HCT116 (cell line): ENCODE data around the gene CYP2D6. TPM values are rescaled to one million over a fixed set of nuclear protein-coding genes. Genes with fewer than 3 reads are reported as not detected.

ENCODE experiments used
- ATAC-seq: fragments of 200-7000 bp; cut with Tn5 transposase; 2 replicates; pipeline ENCODE4 v1.9.1; 2020; ENCODE audit warnings: mild to moderate bottlenecking, moderate library complexity
- BruUV-seq: library from RNA; stranded (reverse); fragments of 400-500 nt; replicated peaks from 2 replicates; lab custom pipeline; 2021; lab: Mats Ljungman, UMichigan
- CTCF ChIA-PET: fragments of 300-600 bp; sonication (Branson Sonifier 250); formaldehyde crosslinking; loops from one replicate; lab custom pipeline; 2021; ENCODE audit warnings: antibody characterized with exemption; lab: Charles Lee
- POLR2A ChIA-PET: fragments of 300-600, 350-600 bp; sonication (Branson Sonifier 250); formaldehyde crosslinking; loops from one replicate; lab custom pipeline; 2021; ENCODE audit warnings: antibody characterized with exemption; lab: Charles Lee
- RAD21 ChIA-PET, 2 experiments: fragments of 300-600 bp; sonication (Branson Sonifier 250); formaldehyde crosslinking; loops; one replicate each; lab custom pipeline; 2023; ENCODE audit warnings: low total read pairs in 2 of 2; ENCODE audit not compliant: uncharacterized antibody in 2 of 2, unreplicated experiment in 2 of 2, low non-redundant PET in 1 of 2; lab: Charles Lee
- DNase-seq: peaks from one replicate; pipeline ENCODE4 v3.0.0-alpha.2; 2010; ENCODE audit warnings: low read depth, low spot score
- H2AFZ ChIP-seq: fragments of 200-600 bp; shearing (Covaris generic), sonication (generic); 2 replicates; pipeline ENCODE4 v1.6.1; 2017; ENCODE audit warnings: low read depth, mixed run types, mixed read lengths, antibody characterized with exemption, low read length; ENCODE audit not compliant: poor library complexity, severe bottlenecking
- H3K27ac ChIP-seq: 2 replicates; pipeline ENCODE4 v1.5.1; 2012; ENCODE audit warnings: low read depth, low read length
- H3K27me3 ChIP-seq: fragments of 200-600 bp; sonication (generic); 2 replicates; pipeline ENCODE4 v1.6.1; 2016; ENCODE audit warnings: mixed run types, low read length, mixed read lengths; ENCODE audit not compliant: insufficient read depth
- H3K36me3 ChIP-seq, 2 experiments: fragments of 200-500 bp in 1 of 2; fragments of 200-600 bp in 1 of 2; sonication (Bioruptor generic) in 1 of 2; sonication (generic) in 1 of 2; 2 replicates each; pipeline versions ENCODE4 v1.5.1 to v1.6.1; 2014 to 2016; ENCODE audit warnings: low read length in 2 of 2, inconsistent platforms in 1 of 2, mixed read lengths in 1 of 2, mixed run types in 1 of 2; ENCODE audit not compliant: insufficient read depth in 2 of 2, control insufficient read depth in 1 of 2
- H3K4me1 ChIP-seq, 2 experiments: fragments of 200-600 bp in 1 of 2; sonication (generic) in 1 of 2; 2 replicates each; pipeline versions ENCODE4 v1.5.1 to v1.6.1; 2012 to 2017; ENCODE audit warnings: low read length in 2 of 2, inconsistent platforms in 1 of 2, mild to moderate bottlenecking in 1 of 2, mixed read lengths in 1 of 2, mixed run types in 1 of 2, moderate library complexity in 1 of 2; ENCODE audit not compliant: insufficient read depth in 2 of 2, control insufficient read depth in 1 of 2
- H3K4me2 ChIP-seq: fragments of 200-600 bp; sonication (generic); 2 replicates; pipeline ENCODE4 v1.6.1; 2017; ENCODE audit warnings: mixed run types, low read length, mixed read lengths
- H3K4me3 ChIP-seq, 2 experiments: fragments of 200-600 bp in 1 of 2; sonication (generic) in 1 of 2; replicated peaks in 1 of 2; 2 replicates each; pipeline ENCODE4 v1.5.1; 2011 to 2016; ENCODE audit warnings: low read length in 2 of 2, control low read depth in 1 of 2, low read depth in 1 of 2, mild to moderate bottlenecking in 1 of 2, mixed read lengths in 1 of 2, mixed run types in 1 of 2
- H3K79me2 ChIP-seq: fragments of 200-600 bp; sonication (generic); 2 replicates; pipeline ENCODE4 v1.6.1; 2017; ENCODE audit warnings: mild to moderate bottlenecking, mixed run types, low read length, moderate library complexity, mixed read lengths; ENCODE audit not compliant: insufficient read depth
- H3K9ac ChIP-seq: fragments of 200-600 bp; sonication (generic); 2 replicates; pipeline ENCODE4 v1.6.1; 2016; ENCODE audit warnings: low read length, mixed read lengths
- H3K9me2 ChIP-seq: fragments of 200-600 bp; sonication (generic), shearing (Covaris generic); 2 replicates; pipeline ENCODE4 v1.6.1; 2017; ENCODE audit warnings: mixed run types, mild to moderate bottlenecking, moderate library complexity; ENCODE audit not compliant: insufficient read depth
- H3K9me3 ChIP-seq, 2 experiments: fragments of 200-500 bp in 1 of 2; fragments of 200-600 bp in 1 of 2; sonication (Bioruptor generic) in 1 of 2; sonication (generic) in 1 of 2; 2 replicates each; pipeline ENCODE4 v1.6.1; 2014 to 2017; ENCODE audit warnings: low read length in 2 of 2, mixed read lengths in 2 of 2, inconsistent platforms in 1 of 2, low read depth in 1 of 2, mild to moderate bottlenecking in 1 of 2, mixed run types in 1 of 2, moderate library complexity in 1 of 2; ENCODE audit not compliant: control insufficient read depth in 1 of 2, insufficient read depth in 1 of 2
- H4K20me1 ChIP-seq: fragments of 200-600 bp; sonication (generic), shearing (Covaris generic); 2 replicates; pipeline ENCODE4 v1.6.1; 2017; ENCODE audit warnings: mixed run types, mild to moderate bottlenecking, moderate library complexity; ENCODE audit not compliant: insufficient read depth
- ATF3 ChIP-seq: IDR thresholded peaks from 2 replicates; pipeline ENCODE4 v1.6.1; 2012
- CEBPB ChIP-seq: IDR thresholded peaks from 2 replicates; pipeline ENCODE4 v1.6.1; 2012; ENCODE audit warnings: low read depth
- EGR1 ChIP-seq: IDR thresholded peaks from 2 replicates; pipeline ENCODE4 v1.6.1; 2012; ENCODE audit warnings: low read depth
- ELF1 ChIP-seq: IDR thresholded peaks from 2 replicates; pipeline ENCODE4 v1.6.1; 2012; ENCODE audit warnings: low read depth, borderline replicate concordance
- EZH2 ChIP-seq: fragments of 200-600 bp; sonication (generic); IDR thresholded peaks from 2 replicates; pipeline ENCODE4 v1.6.1; 2017; ENCODE audit warnings: antibody characterized with exemption, mixed run types
- EZH2phosphoT487 ChIP-seq: fragments of 200-600 bp; IDR thresholded peaks from 2 replicates; pipeline ENCODE4 v1.6.1; 2018; ENCODE audit warnings: antibody characterized with exemption, borderline replicate concordance
- FOSL1 ChIP-seq: IDR thresholded peaks from 2 replicates; pipeline ENCODE4 v1.6.1; 2012; ENCODE audit warnings: low read depth
- JUND ChIP-seq: IDR thresholded peaks from 2 replicates; pipeline ENCODE4 v1.6.1; 2012
- MAX ChIP-seq: IDR thresholded peaks from 2 replicates; pipeline ENCODE4 v1.6.1; 2012
- POLR2AphosphoS5 ChIP-seq: IDR thresholded peaks from 2 replicates; pipeline ENCODE4 v1.6.1; 2011; ENCODE audit warnings: mild to moderate bottlenecking, low read depth, low read length, moderate library complexity
- RAD21 ChIP-seq: IDR thresholded peaks from 2 replicates; pipeline ENCODE4 v1.6.1; 2012; ENCODE audit warnings: low read depth, mild to moderate bottlenecking
- SIN3A ChIP-seq: IDR thresholded peaks from 2 replicates; pipeline ENCODE4 v1.6.1; 2012; ENCODE audit warnings: low read depth
- SP1 ChIP-seq: IDR thresholded peaks from 2 replicates; pipeline ENCODE4 v1.6.1; 2012; ENCODE audit warnings: low read depth
- SRF ChIP-seq: IDR thresholded peaks from 2 replicates; pipeline ENCODE4 v1.6.1; 2012; ENCODE audit warnings: low read depth
- TCF7L2 ChIP-seq: IDR thresholded peaks from 2 replicates; pipeline ENCODE4 v1.7.0; 2011; ENCODE audit warnings: borderline replicate concordance, inconsistent platforms; ENCODE audit not compliant: insufficient read depth, insufficient read length; ENCODE audit errors: extremely low read depth
- YY1 ChIP-seq: IDR thresholded peaks from 2 replicates; pipeline ENCODE4 v1.6.1; 2011; ENCODE audit warnings: low read length, low read depth, moderate library complexity, mild to moderate bottlenecking; ENCODE audit not compliant: insufficient replicate concordance; ENCODE audit errors: extremely low read depth
- ZFX ChIP-seq: fragments of 450-650 bp; IDR thresholded peaks from 2 replicates; pipeline ENCODE4 v1.6.1; 2017
- ZNF274 ChIP-seq: fragments of 200-500 bp; sonication (Bioruptor generic); IDR thresholded peaks from 2 replicates; pipeline ENCODE4 v1.6.1; 2014; ENCODE audit warnings: mild to moderate bottlenecking, low read depth, low read length, inconsistent platforms
- intact Hi-C: fragments of 100-400 bp; cut with micrococcal nuclease; formaldehyde crosslinking; loops from 2 replicates; pipeline ENCODE4 v1.10.0; 2022
- total RNA-seq: library from RNA; stranded (reverse); gene quantifications from one replicate; pipeline ENCODE4 v1.2.1, GENCODE V29; 2021; ENCODE audit not compliant: unreplicated experiment
- TF ChIP-seq, protein P1 (sequence below): IDR thresholded peaks from 2 replicates; pipeline ENCODE4 v1.6.1; 2012; ENCODE audit warnings: low read depth
- TF ChIP-seq, protein P2 (sequence below), 3 experiments: fragments of 200-600 bp in 1 of 3; sonication (generic) in 1 of 3; IDR thresholded peaks in 2 of 3; conservative IDR thresholded peaks in 1 of 3; 2 replicates each; pipeline ENCODE4 v1.5.1; 2012 to 2017; ENCODE audit warnings: low read depth in 2 of 3, low read length in 2 of 3, antibody characterized with exemption in 1 of 3, borderline replicate concordance in 1 of 3, control low read depth in 1 of 3, mild to moderate bottlenecking in 1 of 3, mixed read lengths in 1 of 3, mixed run types in 1 of 3, moderate library complexity in 1 of 3; ENCODE audit not compliant: insufficient read depth in 1 of 3

CYP2D6 gene
- total RNA-seq, 1 experiment from 2014 or later: 1.9 TPM

- RAD21 ChIA-PET: no interaction called here
- H3K4me2 ChIP-seq: no peak overlapping the region
- intact Hi-C loops: no loop called here
- H3K27me3 ChIP-seq: no peaks in the 10 kb centered on the region
- no peak overlapping the region for H3K27ac ChIP-seq
- H3K9me2 ChIP-seq: no peaks in the 10 kb centered on the region
- H4K20me1 ChIP-seq: no peaks in the 10 kb centered on the region
- no peaks in the 10 kb centered on the region for H3K9me3 ChIP-seq
- DNase-seq (no peak), ATAC-seq (no peak)
- no peak overlapping the region for H2AFZ ChIP-seq
- TF ChIP-seq EZH2phosphoT487 (no peak), ZNF274 (no peak), SRF (no peak), POLR2AphosphoS5 (no peak), SP1 (no peak), ELF1 (no peak), JUND (no peak), EZH2 (no peak), ATF3 (no peak), SIN3A (no peak), TCF7L2 (no peak), YY1 (no peak), EGR1 (no peak), MAX (no peak), RAD21 (no peak), FOSL1 (no peak), ZFX (no peak), CEBPB (no peak)
- TF ChIP-seq, protein P1, sequence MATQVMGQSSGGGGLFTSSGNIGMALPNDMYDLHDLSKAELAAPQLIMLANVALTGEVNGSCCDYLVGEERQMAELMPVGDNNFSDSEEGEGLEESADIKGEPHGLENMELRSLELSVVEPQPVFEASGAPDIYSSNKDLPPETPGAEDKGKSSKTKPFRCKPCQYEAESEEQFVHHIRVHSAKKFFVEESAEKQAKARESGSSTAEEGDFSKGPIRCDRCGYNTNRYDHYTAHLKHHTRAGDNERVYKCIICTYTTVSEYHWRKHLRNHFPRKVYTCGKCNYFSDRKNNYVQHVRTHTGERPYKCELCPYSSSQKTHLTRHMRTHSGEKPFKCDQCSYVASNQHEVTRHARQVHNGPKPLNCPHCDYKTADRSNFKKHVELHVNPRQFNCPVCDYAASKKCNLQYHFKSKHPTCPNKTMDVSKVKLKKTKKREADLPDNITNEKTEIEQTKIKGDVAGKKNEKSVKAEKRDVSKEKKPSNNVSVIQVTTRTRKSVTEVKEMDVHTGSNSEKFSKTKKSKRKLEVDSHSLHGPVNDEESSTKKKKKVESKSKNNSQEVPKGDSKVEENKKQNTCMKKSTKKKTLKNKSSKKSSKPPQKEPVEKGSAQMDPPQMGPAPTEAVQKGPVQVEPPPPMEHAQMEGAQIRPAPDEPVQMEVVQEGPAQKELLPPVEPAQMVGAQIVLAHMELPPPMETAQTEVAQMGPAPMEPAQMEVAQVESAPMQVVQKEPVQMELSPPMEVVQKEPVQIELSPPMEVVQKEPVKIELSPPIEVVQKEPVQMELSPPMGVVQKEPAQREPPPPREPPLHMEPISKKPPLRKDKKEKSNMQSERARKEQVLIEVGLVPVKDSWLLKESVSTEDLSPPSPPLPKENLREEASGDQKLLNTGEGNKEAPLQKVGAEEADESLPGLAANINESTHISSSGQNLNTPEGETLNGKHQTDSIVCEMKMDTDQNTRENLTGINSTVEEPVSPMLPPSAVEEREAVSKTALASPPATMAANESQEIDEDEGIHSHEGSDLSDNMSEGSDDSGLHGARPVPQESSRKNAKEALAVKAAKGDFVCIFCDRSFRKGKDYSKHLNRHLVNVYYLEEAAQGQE: no peak
- TF ChIP-seq, protein P2, sequence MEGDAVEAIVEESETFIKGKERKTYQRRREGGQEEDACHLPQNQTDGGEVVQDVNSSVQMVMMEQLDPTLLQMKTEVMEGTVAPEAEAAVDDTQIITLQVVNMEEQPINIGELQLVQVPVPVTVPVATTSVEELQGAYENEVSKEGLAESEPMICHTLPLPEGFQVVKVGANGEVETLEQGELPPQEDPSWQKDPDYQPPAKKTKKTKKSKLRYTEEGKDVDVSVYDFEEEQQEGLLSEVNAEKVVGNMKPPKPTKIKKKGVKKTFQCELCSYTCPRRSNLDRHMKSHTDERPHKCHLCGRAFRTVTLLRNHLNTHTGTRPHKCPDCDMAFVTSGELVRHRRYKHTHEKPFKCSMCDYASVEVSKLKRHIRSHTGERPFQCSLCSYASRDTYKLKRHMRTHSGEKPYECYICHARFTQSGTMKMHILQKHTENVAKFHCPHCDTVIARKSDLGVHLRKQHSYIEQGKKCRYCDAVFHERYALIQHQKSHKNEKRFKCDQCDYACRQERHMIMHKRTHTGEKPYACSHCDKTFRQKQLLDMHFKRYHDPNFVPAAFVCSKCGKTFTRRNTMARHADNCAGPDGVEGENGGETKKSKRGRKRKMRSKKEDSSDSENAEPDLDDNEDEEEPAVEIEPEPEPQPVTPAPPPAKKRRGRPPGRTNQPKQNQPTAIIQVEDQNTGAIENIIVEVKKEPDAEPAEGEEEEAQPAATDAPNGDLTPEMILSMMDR (IDR thresholded peaks at IDR 0.05 in 2 of 3, conservative IDR thresholded peaks at IDR 0.05 in 1 of 3; ENCODE audit: borderline replicate concordance in 1 of 3, insufficient read depth in 1 of 3, low read depth in 2 of 3, low read length in 2 of 3): no peak
- no peaks in the 10 kb centered on the region for H3K79me2 ChIP-seq
- no peak overlapping the region for H3K9ac ChIP-seq
- H3K36me3 ChIP-seq: no peaks in the 10 kb centered on the region
- H3K4me3 ChIP-seq: no peak overlapping the region
- POLR2A ChIA-PET: no interaction called here
- BruUV-seq: no TSS peak
- CTCF ChIA-PET: interaction anchor here (1.2 kb wide), 1 partner anchor 310 kb away, joined by 3 read pairs; no protein-coding TSS in a partner anchor
- H3K4me1 ChIP-seq: peaks cover 0 to 2% of the 10 kb centered on the region in 2 experiments; a peak in 1 of 4 replicates
Measured at GRCh38 chr22:42134100-42135020, 3.8 kb upstream of the CYP2D6 start.
